Measurements from ENCODE around the gene RYR2.

DNA sequence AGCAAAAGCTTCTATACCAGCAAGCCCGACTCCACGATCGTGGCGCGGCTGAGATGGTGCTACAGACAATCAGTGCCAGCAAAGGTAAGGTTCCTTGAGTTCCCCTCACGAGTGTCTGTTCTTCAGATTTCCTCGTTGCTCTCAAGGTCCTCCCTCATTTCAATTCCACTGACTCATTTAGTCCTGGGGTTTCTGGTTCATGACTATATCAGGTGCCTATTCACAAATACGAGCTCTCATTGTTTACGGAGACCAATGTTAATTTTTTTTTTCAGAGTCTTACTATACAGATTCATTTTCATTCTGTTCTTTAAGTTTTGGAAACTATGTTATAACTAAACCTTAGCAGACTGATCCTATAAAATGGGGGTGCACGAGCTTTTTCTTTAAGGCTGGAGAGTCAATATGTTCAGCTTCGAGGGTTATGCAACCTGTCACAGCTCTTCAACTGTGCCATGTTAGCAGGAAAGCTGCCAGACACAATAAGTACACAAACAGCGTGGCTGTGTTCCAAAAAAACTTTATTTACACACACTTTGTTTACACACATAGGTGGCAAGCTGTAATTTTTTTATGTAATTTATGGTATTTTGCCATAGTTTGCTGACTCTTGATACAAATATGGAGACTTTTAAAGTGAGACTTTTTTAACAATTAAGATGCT, 714.5 kb downstream of the RYR2 start:
- TF ChIP-seq GATA2 (IDR thresholded peaks at IDR 0.05; ENCODE audit: low read depth, low read length) (no peak), GATA3 (IDR thresholded peaks at IDR 0.05; ENCODE audit: low read depth, low read length) (no peak)

All from SH-SY5Y (cell line).